Activated naive CD8-positive, alpha-beta T cell (primary cell): ENCODE results near the gene TRAP1.
"Not testable (repeated sequence)": the region's sequence is repeated elsewhere in the genome, so short reads cannot be mapped to it uniquely, and the experiment has no call there.

ENCODE experiments used
- H3K27ac Mint-ChIP-seq: one replicate; pipeline ENCODE4 v1.8.0; 2021; ENCODE audit warnings: mixed read lengths
- H3K27me3 Mint-ChIP-seq: one replicate; pipeline ENCODE4 v1.8.0; 2021; ENCODE audit warnings: mixed read lengths
- H3K36me3 Mint-ChIP-seq: one replicate; pipeline ENCODE4 v1.8.0; 2021; ENCODE audit warnings: mixed read lengths
- H3K4me1 Mint-ChIP-seq: one replicate; pipeline ENCODE4 v1.8.0; 2021; ENCODE audit warnings: low read depth, mixed read lengths
- H3K4me3 Mint-ChIP-seq: one replicate; pipeline ENCODE4 v1.8.0; 2021; ENCODE audit warnings: mild to moderate bottlenecking, mixed read lengths
- H3K9me3 Mint-ChIP-seq: one replicate; pipeline ENCODE4 v1.8.0; 2021; ENCODE audit warnings: low read depth, mixed read lengths

TRAP1 gene

GRCh38 chr16:3730161-3731125 is 13.1 kb upstream of the TRAP1 start:
- Mint-ChIP-seq H3K27me3 (no peaks in the 10 kb centered on the region), H3K27ac (no peak overlapping the region), H3K4me1 (no peaks in the 10 kb centered on the region), H3K9me3 (no peaks in the 10 kb centered on the region), H3K4me3 (no peak overlapping the region), H3K36me3 (peaks cover 6% of the 10 kb centered on the region)

- peaks cover 3% of the 10 kb centered on the region for H3K36me3 Mint-ChIP-seq
Measured at GRCh38 chr16:3729161-3730112, 12.1 kb upstream of the TRAP1 start.

GRCh38 chr16:3728424-3729160 is 11.3 kb upstream of the TRAP1 start:
- Mint-ChIP-seq H3K36me3 (peaks cover 3% of the 10 kb centered on the region), H3K4me1 (no peaks in the 10 kb centered on the region), H3K4me3 (no peak overlapping the region), H3K9me3 (no peaks in the 10 kb centered on the region), H3K27me3 (no peaks in the 10 kb centered on the region), H3K27ac (no peak overlapping the region)

More at GRCh38 chr16:3729161-3730112, 12.1 kb upstream of the TRAP1 start:
- H3K4me1 Mint-ChIP-seq: no peaks in the 10 kb centered on the region
- no peaks in the 10 kb centered on the region for H3K27me3 Mint-ChIP-seq
- H3K9me3 Mint-ChIP-seq: no peaks in the 10 kb centered on the region
- no peak overlapping the region for H3K4me3 Mint-ChIP-seq
- H3K27ac Mint-ChIP-seq: no peak overlapping the region

- Mint-ChIP-seq H3K4me1 (no peaks in the 10 kb centered on the region), H3K4me3 (no peak overlapping the region), H3K9me3 (no peaks in the 10 kb centered on the region), H3K27me3 (no peaks in the 10 kb centered on the region), H3K36me3 (peaks cover 3% of the 10 kb centered on the region), H3K27ac (no peak overlapping the region)
Measured at GRCh38 chr16:3727806-3728381, 10.6 kb upstream of the TRAP1 start.

GRCh38 chr16:3726021-3726687 is 8.8 kb upstream of the TRAP1 start:
- H3K4me3 Mint-ChIP-seq: no peak overlapping the region
- H3K9me3 Mint-ChIP-seq: no peaks in the 10 kb centered on the region
- H3K27ac Mint-ChIP-seq: no peak overlapping the region
- H3K36me3 Mint-ChIP-seq: peaks cover 3% of the 10 kb centered on the region
- no peaks in the 10 kb centered on the region for H3K27me3 Mint-ChIP-seq
- no peaks in the 10 kb centered on the region for H3K4me1 Mint-ChIP-seq

GRCh38 chr16:3725276-3725675 is 8.0 kb upstream of the TRAP1 start:
- no peak overlapping the region for H3K4me3 Mint-ChIP-seq
- no peak overlapping the region for H3K27ac Mint-ChIP-seq
- H3K36me3 Mint-ChIP-seq: peaks cover 1% of the 10 kb centered on the region
- H3K27me3 Mint-ChIP-seq: no peaks in the 10 kb centered on the region
- no peaks in the 10 kb centered on the region for H3K9me3 Mint-ChIP-seq
- no peaks in the 10 kb centered on the region for H3K4me1 Mint-ChIP-seq

- no peaks in the 10 kb centered on the region for H3K27me3 Mint-ChIP-seq
- H3K9me3 Mint-ChIP-seq: no peaks in the 10 kb centered on the region
- H3K4me3 Mint-ChIP-seq: no peak overlapping the region
- no peaks in the 10 kb centered on the region for H3K36me3 Mint-ChIP-seq
- H3K4me1 Mint-ChIP-seq: peaks cover 6% of the 10 kb centered on the region
- no peak overlapping the region for H3K27ac Mint-ChIP-seq
Measured at GRCh38 chr16:3722508-3722907, 5.2 kb upstream of the TRAP1 start.

GRCh38 chr16:3720418-3720817 is 3.1 kb upstream of the TRAP1 start:
- no peak overlapping the region for H3K27ac Mint-ChIP-seq
- peaks cover 15% of the 10 kb centered on the region for H3K4me1 Mint-ChIP-seq
- no peaks in the 10 kb centered on the region for H3K9me3 Mint-ChIP-seq
- H3K4me3 Mint-ChIP-seq: no peak overlapping the region
- no peaks in the 10 kb centered on the region for H3K36me3 Mint-ChIP-seq
- H3K27me3 Mint-ChIP-seq: no peaks in the 10 kb centered on the region

- peaks cover 5% of the 10 kb centered on the region for H3K36me3 Mint-ChIP-seq
- H3K9me3 Mint-ChIP-seq: no peaks in the 10 kb centered on the region
- H3K4me3 Mint-ChIP-seq: peak overlapping the region; percentile 70
- peaks cover 30% of the 10 kb centered on the region for H3K4me1 Mint-ChIP-seq
- H3K27me3 Mint-ChIP-seq: no peaks in the 10 kb centered on the region
- H3K27ac Mint-ChIP-seq: peak overlapping the region; percentile 64
Measured at GRCh38 chr16:3718628-3719027, 1.3 kb upstream of the TRAP1 start.

- Mint-ChIP-seq H3K27ac (peak overlapping the region; percentile 94), H3K9me3 (no peaks in the 10 kb centered on the region), H3K27me3 (no peaks in the 10 kb centered on the region), H3K4me3 (peak overlapping the region; percentile 83), H3K4me1 (peaks cover 35% of the 10 kb centered on the region), H3K36me3 (peaks cover 5% of the 10 kb centered on the region)
Measured at GRCh38 chr16:3718019-3718391, 681 bp upstream of the TRAP1 start.

GRCh38 chr16:3716831-3717234 is 491 bp downstream of the TRAP1 start:
- Mint-ChIP-seq H3K4me1 (peaks cover 41% of the 10 kb centered on the region), H3K36me3 (peaks cover 5% of the 10 kb centered on the region), H3K27ac (peak overlapping the region; percentile 95), H3K27me3 (no peaks in the 10 kb centered on the region), H3K4me3 (peak overlapping the region; percentile 94), H3K9me3 (no peaks in the 10 kb centered on the region)

GRCh38 chr16:3715430-3715829 is 1.9 kb downstream of the TRAP1 start:
- Mint-ChIP-seq H3K27ac (no peak overlapping the region), H3K4me1 (peaks cover 41% of the 10 kb centered on the region), H3K36me3 (peaks cover 5% of the 10 kb centered on the region), H3K4me3 (peak overlapping the region; percentile 82), H3K27me3 (no peaks in the 10 kb centered on the region), H3K9me3 (no peaks in the 10 kb centered on the region)

- H3K27me3 Mint-ChIP-seq, H3K36me3 Mint-ChIP-seq, H3K27ac Mint-ChIP-seq, H3K9me3 Mint-ChIP-seq: not testable (repeated sequence)
- Mint-ChIP-seq H3K4me1 (peaks cover 44% of the 10 kb centered on the region), H3K4me3 (peak overlapping the region; percentile 82)
Measured at GRCh38 chr16:3714378-3714777, 2.9 kb downstream of the TRAP1 start.
